ENCODE measurements around the gene PI4KA.
"Not testable (repeated sequence)": the region's sequence is repeated elsewhere in the genome, so short reads cannot be mapped to it uniquely, and the experiment has no call there.

The PI4KA gene

DNA sequence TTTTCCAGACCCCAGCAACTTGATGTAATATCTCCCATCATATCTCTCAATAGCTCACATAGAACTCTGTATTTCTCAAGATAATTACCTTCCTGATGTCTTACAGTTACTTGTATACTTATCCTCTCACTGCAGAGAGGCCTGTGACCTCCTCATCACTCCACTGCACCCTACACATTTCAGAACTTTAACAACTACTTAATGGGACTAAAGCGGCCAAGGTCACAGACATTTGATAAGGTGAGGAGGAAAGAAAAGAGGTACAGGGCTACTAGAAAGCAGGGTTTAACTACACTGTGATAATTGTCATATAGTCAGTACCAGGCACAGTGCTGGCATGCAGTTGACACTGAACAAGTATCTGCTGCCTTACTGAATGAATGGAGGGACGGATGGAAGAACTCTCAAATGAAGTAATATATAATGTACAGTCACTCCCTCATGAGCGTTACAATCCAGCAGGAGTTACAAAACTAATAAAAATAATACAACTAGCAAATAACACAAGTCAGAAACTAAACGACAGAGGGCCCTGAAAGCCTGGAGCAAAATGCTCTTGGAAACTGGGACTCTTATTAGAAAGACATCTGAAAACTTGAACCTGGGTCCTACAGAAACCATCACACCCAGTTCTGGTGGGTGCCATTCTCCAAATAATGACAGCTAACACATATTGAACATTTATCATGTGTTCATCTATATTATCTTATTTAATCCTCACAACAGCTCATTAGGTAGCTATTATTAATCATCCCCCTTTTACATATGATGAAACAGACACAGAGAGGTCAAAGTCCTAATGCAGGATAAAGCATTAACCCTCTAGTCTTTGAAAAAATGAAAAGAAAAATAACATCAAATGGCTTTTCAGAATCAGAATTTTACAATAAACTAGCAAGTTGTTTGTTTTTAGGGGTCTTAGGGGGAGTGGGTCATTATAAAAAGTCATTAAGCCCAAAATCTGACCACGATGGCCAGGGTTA lies 14.3 kb downstream of the PI4KA start:
- no peak for DNase-seq

GRCh38 chr22:20843501-20843900 lies 15.1 kb downstream of the PI4KA start:
- DNase-seq, result no peak

- no peak for DNase-seq
Measured at GRCh38 chr22:20840646-20841371, 17.8 kb downstream of the PI4KA start.

DNA sequence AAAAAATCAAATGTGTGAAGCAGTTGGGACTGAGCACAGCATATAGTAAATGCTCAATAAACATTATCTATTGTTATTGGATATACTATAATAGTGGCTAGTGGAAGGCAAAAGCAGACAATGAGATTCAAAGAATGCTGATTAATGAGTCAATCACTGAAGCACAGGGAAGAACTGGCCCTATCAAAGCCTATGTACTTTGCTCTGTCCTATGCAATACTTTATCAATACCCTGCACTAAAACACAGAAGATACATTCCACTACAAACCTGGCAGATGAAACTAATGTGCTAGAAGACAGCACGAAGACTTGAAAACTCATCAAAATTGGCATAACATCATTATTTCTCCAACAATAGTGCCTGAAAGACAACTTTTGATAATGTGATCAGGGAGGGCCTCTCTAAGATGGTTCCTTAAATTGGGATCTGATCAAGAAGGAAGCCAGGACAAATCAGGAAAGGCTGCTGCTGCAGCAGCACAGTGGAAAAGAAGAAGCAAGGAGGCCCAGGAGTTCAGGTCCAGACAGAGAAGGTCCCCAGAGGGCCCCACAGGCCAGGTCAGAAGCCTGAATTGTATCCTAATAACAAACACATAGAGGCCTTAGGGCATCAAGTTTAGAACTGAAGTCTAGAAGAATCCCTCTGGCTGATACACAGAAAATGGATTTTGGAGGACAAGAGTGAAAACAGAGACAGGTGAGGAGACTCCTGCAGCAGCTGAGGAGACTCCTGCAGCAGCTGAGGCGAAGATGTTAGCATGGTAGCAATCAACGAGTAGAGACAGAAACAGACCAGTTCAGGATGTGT lies 18.6 kb downstream of the PI4KA start:
- no peak for DNase-seq

DNA sequence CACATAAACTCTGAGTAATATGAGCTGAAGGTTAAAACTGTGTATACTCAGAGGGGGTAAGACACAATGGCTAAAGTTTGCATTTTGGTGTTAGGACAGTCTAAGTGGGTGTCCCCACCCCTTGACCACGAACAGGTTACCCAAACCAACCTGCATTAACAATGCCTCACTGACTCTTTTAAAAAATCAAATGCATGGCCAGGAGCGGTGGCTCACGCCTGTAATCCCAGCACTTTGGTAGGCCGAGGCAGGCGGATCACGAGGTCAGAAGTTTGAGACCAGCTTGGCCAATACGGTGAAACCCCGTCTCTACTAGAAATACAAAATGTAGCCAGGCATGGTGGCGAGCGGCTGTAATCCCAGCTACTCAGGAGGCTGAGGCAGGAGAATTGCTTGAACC lies 19.3 kb downstream of the PI4KA start:
- DNase-seq, result not testable (repeated sequence)

GRCh38 chr22:20836987-20837823 lies 21.4 kb downstream of the PI4KA start:
- DNase-seq, result no peak

GRCh38 chr22:20834725-20835124 lies 23.9 kb downstream of the PI4KA start:
- DNase-seq, result no peak

DNA sequence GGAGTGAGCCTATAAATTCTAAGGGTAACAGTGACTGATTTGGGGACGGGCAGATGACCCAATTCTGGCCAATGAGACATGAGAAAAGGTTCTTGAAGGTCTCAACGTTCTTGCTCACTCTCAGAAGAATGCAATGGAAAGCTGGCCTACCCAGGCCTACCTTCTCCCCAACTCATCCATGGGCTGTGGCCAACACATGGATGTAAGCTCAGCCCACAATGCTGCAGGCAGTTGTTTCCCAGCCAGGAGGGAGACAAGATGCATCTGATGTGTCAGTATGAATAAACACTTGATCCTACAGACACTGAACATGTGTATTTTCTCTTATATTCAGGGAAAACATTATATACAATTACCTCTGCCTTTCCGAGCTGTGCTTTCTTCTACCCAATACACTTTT lies 24.4 kb downstream of the PI4KA start:
- no peak for DNase-seq

- no peak for DNase-seq
Measured at GRCh38 chr22:20833225-20833665, 25.4 kb downstream of the PI4KA start.

GRCh38 chr22:20829491-20830134 lies 29.0 kb downstream of the PI4KA start:
- DNase-seq, result no peak

- not testable (repeated sequence) for DNase-seq
Measured at GRCh38 chr22:20826373-20827152, 32.0 kb downstream of the PI4KA start.

GRCh38 chr22:20825624-20826023 lies 33.0 kb downstream of the PI4KA start:
- DNase-seq, result no peak

- not testable (repeated sequence) for DNase-seq
Measured at GRCh38 chr22:20825216-20825615, 33.4 kb downstream of the PI4KA start.

DNA sequence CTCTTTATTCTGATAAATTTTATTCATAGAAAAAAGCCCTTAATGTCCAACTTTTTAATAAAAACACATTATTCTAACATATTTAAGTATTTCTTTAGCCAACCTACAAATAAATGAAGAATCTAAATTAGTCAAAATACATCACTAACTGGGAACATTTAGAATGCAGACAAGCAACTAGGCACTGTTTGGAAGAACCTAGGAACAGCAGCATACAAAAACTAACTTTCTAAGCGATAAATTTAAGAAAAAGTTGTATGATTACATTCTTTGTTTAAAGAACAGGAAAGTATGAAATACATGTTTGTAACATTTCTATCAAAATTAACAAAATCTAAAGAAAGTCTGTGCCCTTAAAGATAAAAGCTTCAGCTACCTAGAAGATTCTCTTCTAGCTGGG lies 35.3 kb downstream of the PI4KA start:
- DNase-seq, result no peak

DNA sequence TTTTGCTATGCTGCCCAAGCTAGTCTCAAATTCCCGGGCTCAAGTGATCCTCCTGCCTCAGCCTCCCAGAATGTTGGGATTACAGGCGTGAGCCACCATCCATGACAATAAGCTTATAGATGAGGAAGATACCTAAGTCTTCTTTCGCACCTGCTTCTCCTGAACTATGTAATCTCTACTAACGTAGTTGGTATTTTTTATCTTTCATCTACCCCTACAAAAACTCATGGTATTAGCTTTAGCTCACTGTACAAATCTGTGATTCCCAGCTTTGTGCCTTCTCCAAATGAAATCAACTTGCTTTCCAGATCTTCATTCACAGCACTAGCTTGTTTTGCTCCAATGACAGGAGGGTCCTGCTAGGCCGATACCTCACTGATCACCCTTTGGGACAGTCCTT lies 36.4 kb downstream of the PI4KA start:
- DNase-seq, result no peak

- not testable (repeated sequence) for DNase-seq
Measured at GRCh38 chr22:20821717-20822239, 36.8 kb downstream of the PI4KA start.

DNA sequence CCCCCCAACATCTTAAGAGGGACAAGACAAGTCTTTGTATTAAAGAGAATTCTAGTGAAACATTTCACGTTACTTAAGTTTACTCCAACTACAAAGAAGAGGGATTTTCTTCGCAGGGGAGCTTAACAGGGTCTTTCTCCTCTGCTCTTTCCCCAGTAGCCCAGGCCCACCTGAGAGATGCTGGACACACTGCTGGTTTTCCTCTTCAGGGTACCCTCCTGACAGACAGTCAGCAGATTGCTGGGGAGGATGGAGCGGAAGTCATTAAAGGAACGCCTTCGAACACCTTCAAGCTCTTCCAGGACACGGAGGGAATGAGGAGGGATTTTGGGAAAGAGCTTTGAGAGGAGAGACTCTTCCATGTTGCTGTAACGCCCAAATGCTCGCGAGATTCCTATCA lies 39.1 kb downstream of the PI4KA start:
- no peak for DNase-seq

- no peak for DNase-seq
Measured at GRCh38 chr22:20818471-20818870, 40.1 kb downstream of the PI4KA start.

- DNase-seq, result no peak
Measured at GRCh38 chr22:20816559-20816958, 42.1 kb downstream of the PI4KA start.

DNA sequence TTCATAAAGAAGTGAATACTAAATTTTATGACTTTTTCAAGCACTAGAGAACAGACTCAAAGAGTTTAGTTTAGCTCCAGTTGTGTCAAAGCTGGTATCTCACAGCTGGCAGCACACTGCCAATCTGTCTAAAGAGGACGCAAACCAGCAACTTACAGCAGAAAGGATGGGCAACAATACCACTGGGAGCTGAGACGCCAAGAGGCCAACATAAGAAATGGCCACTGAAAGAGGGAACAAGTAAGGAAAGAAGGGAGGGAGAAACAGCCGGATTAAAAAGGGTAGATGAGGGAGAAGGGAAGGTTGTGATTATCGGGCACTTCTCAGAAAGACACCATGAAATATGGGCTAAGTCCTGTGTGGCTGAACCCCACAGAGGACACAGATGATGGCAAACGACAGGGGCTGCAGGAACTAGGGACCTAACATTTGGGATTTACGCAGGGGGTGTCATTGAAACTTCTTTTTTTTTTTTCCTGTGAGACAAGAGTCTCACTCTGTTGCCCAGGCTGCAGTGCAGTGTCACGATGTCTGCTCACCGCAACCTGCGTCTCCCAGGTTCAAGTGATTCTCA lies 43.0 kb downstream of the PI4KA start:
- DNase-seq, result no peak
